GM18502 (cell line): ENCODE results near the gene HOXA4.
A peak's percentile ranks its signal among the peaks of the same experiment; 100 is the strongest.

ENCODE experiments used
- ATAC-seq: cut with Tn5 transposase; IDR thresholded peaks from one replicate; pipeline ENCODE4 v1.9.1; 2021; ENCODE audit warnings: mild to moderate bottlenecking; ENCODE audit not compliant: unreplicated experiment, poor library complexity

HOXA4 gene

GRCh38 chr7:27097686-27098577 is 32.6 kb downstream of the HOXA4 start:
- ATAC-seq, result no peak

- peak; percentile 1 for ATAC-seq
Observed at GRCh38 chr7:27096768-27097514, 33.6 kb downstream of the HOXA4 start.

- peak; percentile 84 for ATAC-seq
Observed at GRCh38 chr7:27095897-27096767, 34.4 kb downstream of the HOXA4 start, which contains the start of gene HOXA1. HOXA1 (minus strand) TSS chr7:27096000; CDS start chr7:27095912, 88 bp downstream.

- ATAC-seq, result peak; percentile 13
Observed at GRCh38 chr7:27095050-27095896, 35.3 kb downstream of the HOXA4 start.

GRCh38 chr7:27094304-27095049 is 36.1 kb downstream of the HOXA4 start:
- ATAC-seq, result no peak

GRCh38 chr7:27093184-27093895 is 37.2 kb downstream of the HOXA4 start:
- no peak for ATAC-seq

GRCh38 chr7:27092819-27093110 is 37.8 kb downstream of the HOXA4 start:
- ATAC-seq, result no peak

GRCh38 chr7:27091941-27092818 is 38.4 kb downstream of the HOXA4 start:
- no peak for ATAC-seq

- no peak for ATAC-seq
Observed at GRCh38 chr7:27091105-27091504, 39.5 kb downstream of the HOXA4 start.

GRCh38 chr7:27088002-27088922 is 42.3 kb downstream of the HOXA4 start:
- no peak for ATAC-seq

- ATAC-seq, result no peak
Observed at GRCh38 chr7:27083646-27084045, 46.9 kb downstream of the HOXA4 start.

GRCh38 chr7:27082171-27082570 is 48.4 kb downstream of the HOXA4 start:
- no peak for ATAC-seq

- no peak for ATAC-seq
Observed at GRCh38 chr7:27080844-27081436, 49.6 kb downstream of the HOXA4 start.

- no peak for ATAC-seq
Observed at GRCh38 chr7:27079234-27079975, 51.2 kb downstream of the HOXA4 start.

GRCh38 chr7:27078616-27079233 is 51.8 kb downstream of the HOXA4 start:
- ATAC-seq, result no peak
